ENCODE data around the gene SAMD4A. TPM values are rescaled to one million over a fixed set of nuclear protein-coding genes. Genes with fewer than 3 reads are reported as not detected.

The SAMD4A gene
- total RNA-seq, 2 experiments from 2014 or later, result 4.6 to 4.7 TPM

- Mint-ChIP-seq H3K27ac (no peak overlapping the region), H3K4me3 (no peak overlapping the region), H3K9me3 (peaks cover 2% of the 10 kb centered on the region), H3K4me1 (peaks cover 2% of the 10 kb centered on the region), H3K27me3 (peaks cover 2% of the 10 kb centered on the region), H3K36me3 (peaks cover 11% of the 10 kb centered on the region)
- DNase-seq, result no peak
Observed at GRCh38 chr14:54836231-54836630, 269.3 kb downstream of the SAMD4A start.

- Mint-ChIP-seq H3K4me3 (no peak overlapping the region), H3K27me3 (no peaks in the 10 kb centered on the region), H3K9me3 (no peaks in the 10 kb centered on the region), H3K4me1 (peaks cover 2% of the 10 kb centered on the region), H3K27ac (no peak overlapping the region), H3K36me3 (peaks cover 18% of the 10 kb centered on the region)
- DNase-seq, result no peak
Observed at GRCh38 chr14:54837508-54838149, 270.7 kb downstream of the SAMD4A start.

DNA sequence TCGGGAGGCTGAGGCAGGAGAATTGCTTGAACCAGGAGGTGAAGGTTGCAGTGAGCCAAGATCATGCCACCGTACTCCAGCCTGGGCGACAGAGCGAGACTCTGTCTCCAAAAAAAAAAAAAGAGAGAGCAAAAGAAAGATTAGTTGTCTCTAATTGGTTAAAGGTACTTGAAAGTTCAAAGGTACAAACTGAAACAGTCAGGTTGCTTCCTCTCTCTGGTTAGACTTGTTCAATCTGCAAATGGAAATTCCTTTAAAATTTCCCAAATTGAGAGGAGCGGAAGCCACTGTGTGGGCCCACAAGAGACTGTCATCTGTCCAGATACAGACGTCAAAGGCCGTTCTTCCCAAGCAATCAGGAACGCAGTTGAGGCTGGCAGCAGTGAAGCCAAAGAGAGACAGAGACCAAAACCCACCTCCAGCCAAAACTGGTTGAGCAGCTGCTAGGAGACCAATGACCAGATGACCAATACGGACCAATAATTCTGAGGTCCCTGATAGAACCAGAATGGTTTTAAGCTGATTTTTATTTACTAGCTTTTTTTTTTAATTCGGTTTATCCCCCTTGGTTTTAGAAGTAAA, 272.1 kb downstream of the SAMD4A start:
- H3K4me1 Mint-ChIP-seq, result peaks cover 2% of the 10 kb centered on the region
- peaks cover 18% of the 10 kb centered on the region for H3K36me3 Mint-ChIP-seq
- no peak for DNase-seq
- no peaks in the 10 kb centered on the region for H3K27me3 Mint-ChIP-seq
- H3K4me3 Mint-ChIP-seq, result no peak overlapping the region
- no peak overlapping the region for H3K27ac Mint-ChIP-seq
- H3K9me3 Mint-ChIP-seq, result no peaks in the 10 kb centered on the region

DNA sequence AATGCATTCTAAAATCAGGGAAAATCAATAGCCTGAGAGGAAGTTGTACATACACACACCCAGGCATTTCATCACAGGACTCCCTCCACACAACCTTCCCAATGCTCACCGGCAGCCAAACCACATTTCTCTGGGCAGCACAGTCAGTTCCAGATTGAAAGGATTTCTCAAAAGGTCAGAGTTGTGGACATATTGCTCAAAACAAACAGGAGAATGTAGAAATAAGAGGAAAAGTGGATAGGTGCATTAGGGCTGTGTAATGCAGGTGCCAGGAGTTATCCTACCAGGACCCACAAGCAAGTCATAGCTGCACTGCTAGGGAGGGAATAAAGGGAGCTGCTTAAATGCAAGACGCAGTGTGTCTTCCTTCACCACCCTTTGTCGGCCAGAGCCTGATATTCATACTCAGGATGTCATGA, 272.8 kb downstream of the SAMD4A start:
- DNase-seq, result no peak
- Mint-ChIP-seq H3K4me3 (no peak overlapping the region), H3K36me3 (peaks cover 20% of the 10 kb centered on the region), H3K4me1 (peaks cover 2% of the 10 kb centered on the region), H3K27ac (no peak overlapping the region), H3K27me3 (no peaks in the 10 kb centered on the region), H3K9me3 (no peaks in the 10 kb centered on the region)

- no peaks in the 10 kb centered on the region for H3K9me3 Mint-ChIP-seq
- H3K4me1 Mint-ChIP-seq, result peaks cover 2% of the 10 kb centered on the region
- peaks cover 20% of the 10 kb centered on the region for H3K36me3 Mint-ChIP-seq
- H3K4me3 Mint-ChIP-seq, result no peak overlapping the region
- H3K27ac Mint-ChIP-seq, result no peak overlapping the region
- no peaks in the 10 kb centered on the region for H3K27me3 Mint-ChIP-seq
- no peak for DNase-seq
Observed at GRCh38 chr14:54840336-54840735, 273.4 kb downstream of the SAMD4A start.

DNA sequence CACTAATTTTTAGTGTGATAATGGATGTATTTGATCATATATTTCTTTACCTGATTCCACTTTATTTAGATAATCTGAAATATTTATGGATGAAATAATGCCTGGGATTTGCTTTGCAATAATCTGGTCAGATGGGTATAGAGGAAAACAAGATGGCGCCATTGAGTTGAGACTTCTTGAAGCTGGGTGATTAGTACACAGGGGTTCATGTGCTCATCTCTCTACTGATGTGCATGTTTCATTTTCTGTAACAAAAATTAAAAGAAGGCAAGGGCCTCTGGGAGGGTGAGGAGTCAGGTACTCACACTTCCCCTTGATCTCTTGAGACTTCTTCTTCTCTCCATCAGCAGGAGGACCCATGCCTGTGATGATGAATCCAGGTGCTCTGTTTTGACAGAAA, 273.9 kb downstream of the SAMD4A start:
- H3K9me3 Mint-ChIP-seq, result no peaks in the 10 kb centered on the region
- no peaks in the 10 kb centered on the region for H3K27me3 Mint-ChIP-seq
- peaks cover 2% of the 10 kb centered on the region for H3K4me1 Mint-ChIP-seq
- peaks cover 23% of the 10 kb centered on the region for H3K36me3 Mint-ChIP-seq
- no peak overlapping the region for H3K4me3 Mint-ChIP-seq
- H3K27ac Mint-ChIP-seq, result no peak overlapping the region
- no peak for DNase-seq

Other genes starting within 250 kb of the SAMD4A start
- gene CDKN3, start 170.1 kb upstream of the SAMD4A start, total RNA-seq, result 10 to 100 TPM; 77.9 to 79.5 TPM
- 10 to 100 TPM; 92.0 to 95.4 TPM for gene CNIH1, start 125.8 kb upstream of the SAMD4A start, total RNA-seq
- gene GMFB, start 78.1 kb upstream of the SAMD4A start, total RNA-seq, result 10 to 100 TPM; 44.4 to 45.4 TPM
- gene CGRRF1, start 57.2 kb upstream of the SAMD4A start, total RNA-seq, result 10 to 100 TPM; 11.5 to 12.9 TPM